ENCODE measurements around the gene DLG4. TPM values are rescaled to one million over a fixed set of nuclear protein-coding genes. Genes with fewer than 3 reads are reported as not detected.

DLG4 gene
- total and polyA plus RNA-seq, 2 experiments from 2014 or later = 2.9 to 10.7 TPM

DNA sequence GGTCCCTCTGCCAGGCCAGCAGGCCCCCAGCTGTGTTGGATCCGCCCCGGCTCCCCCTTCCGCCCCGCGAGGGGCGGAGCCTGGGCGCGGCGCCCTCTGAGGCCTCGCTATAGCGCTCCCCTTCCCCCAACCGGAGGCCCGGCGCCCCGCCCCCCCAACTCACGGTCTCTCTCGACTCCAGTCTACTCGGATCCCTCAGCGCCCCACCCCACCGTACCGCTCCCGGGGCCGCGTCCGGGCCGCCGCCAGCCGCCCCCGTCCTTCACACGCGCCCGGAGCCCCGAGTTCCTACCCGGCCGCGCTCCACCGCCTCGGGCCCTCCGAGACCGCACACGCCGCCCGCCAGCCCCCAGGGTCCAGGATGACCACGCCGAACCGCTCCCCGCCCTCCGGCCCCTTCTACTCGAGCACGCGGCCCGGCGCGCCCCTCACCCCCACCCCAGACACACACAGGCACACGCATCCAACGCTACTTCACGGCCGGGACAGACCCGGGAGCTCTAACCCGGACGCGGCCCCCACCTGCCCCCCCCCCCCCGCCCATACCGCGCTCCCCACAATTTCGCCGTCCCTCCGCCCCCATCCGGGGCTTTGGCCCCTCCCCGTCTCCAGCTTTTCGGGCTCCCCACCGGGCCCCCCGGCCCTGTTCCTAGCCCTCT is 18.3 kb upstream of the DLG4 start:
- no peak overlapping the region for H2AFZ ChIP-seq
- DNase-seq (ENCODE audit: low spot score) = peak; percentile 92
- no peaks in the 10 kb centered on the region for H3K27me3 ChIP-seq
- peaks cover 75% of the 10 kb centered on the region for H3K79me2 ChIP-seq
- H3K9me3 ChIP-seq (ENCODE audit: low read depth) = no peaks in the 10 kb centered on the region
- peak overlapping the region; percentile 92 for H3K4me2 ChIP-seq
- peak overlapping the region; percentile 65 for H3K4me3 ChIP-seq
- peak overlapping the region; percentile 98 for H3K27ac ChIP-seq
- TF ChIP-seq EZH2 (IDR thresholded peaks at IDR 0.05; ENCODE audit: borderline replicate concordance) (no peak), EZH2phosphoT487 (IDR thresholded peaks at IDR 0.05; ENCODE audit: low read depth, severe bottlenecking, unreplicated experiment) (no peak)
- TF ChIP-seq, protein P1, sequence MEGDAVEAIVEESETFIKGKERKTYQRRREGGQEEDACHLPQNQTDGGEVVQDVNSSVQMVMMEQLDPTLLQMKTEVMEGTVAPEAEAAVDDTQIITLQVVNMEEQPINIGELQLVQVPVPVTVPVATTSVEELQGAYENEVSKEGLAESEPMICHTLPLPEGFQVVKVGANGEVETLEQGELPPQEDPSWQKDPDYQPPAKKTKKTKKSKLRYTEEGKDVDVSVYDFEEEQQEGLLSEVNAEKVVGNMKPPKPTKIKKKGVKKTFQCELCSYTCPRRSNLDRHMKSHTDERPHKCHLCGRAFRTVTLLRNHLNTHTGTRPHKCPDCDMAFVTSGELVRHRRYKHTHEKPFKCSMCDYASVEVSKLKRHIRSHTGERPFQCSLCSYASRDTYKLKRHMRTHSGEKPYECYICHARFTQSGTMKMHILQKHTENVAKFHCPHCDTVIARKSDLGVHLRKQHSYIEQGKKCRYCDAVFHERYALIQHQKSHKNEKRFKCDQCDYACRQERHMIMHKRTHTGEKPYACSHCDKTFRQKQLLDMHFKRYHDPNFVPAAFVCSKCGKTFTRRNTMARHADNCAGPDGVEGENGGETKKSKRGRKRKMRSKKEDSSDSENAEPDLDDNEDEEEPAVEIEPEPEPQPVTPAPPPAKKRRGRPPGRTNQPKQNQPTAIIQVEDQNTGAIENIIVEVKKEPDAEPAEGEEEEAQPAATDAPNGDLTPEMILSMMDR (IDR thresholded peaks at IDR 0.05; ENCODE audit: poor library complexity) = no peak
- H3K9me2 ChIP-seq (replicated peaks; ENCODE audit: insufficient read depth) = no peaks in the 10 kb centered on the region
- H3K36me3 ChIP-seq (replicated peaks; ENCODE audit: insufficient read depth, low read depth) = no peaks in the 10 kb centered on the region
- peaks cover 27% of the 10 kb centered on the region for H3K4me1 ChIP-seq (ENCODE audit: insufficient read depth)
- no CpG with 5 or more reads among the region's 73 CpGs for WGBS (ENCODE audit: low lambda C conversion rate, missing lambda C conversion rate)
- peaks cover 3% of the 10 kb centered on the region for H4K20me1 ChIP-seq (ENCODE audit: insufficient read depth, poor library complexity, severe bottlenecking)

DNA sequence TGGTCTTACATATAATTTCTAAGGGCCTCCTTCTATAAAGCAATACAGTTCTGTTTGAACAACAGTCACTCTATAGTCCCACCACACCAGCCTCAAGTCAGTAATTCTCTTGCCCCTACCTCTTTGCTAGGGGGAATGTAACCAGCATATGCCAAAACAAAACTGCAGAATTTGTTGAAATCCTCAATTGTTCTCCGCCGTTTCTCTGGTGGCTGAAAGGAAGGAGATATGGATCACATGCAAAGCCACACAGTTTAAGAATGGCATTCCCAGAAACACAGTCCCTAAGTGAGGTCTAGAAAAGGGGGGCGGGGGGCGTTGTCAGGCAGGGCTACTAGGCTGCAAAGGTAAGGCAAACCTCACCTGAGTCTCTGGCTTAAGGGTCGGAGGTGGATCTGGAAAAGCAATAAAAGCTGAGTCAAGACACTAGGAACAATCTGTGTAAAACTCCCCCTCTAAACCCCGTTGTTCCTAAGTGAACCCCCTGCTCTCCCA is 17.7 kb upstream of the DLG4 start:
- Histone ChIP-seq H3K9me2 (replicated peaks; ENCODE audit: insufficient read depth) (no peaks in the 10 kb centered on the region), H3K4me2 (peak overlapping the region; percentile 92), H3K27me3 (no peaks in the 10 kb centered on the region), H3K9me3 (ENCODE audit: low read depth) (no peaks in the 10 kb centered on the region), H3K36me3 (replicated peaks; ENCODE audit: insufficient read depth, low read depth) (no peaks in the 10 kb centered on the region), H3K4me1 (ENCODE audit: insufficient read depth) (peaks cover 31% of the 10 kb centered on the region), H3K27ac (peak overlapping the region; percentile 98), H3K4me3 (peak overlapping the region; percentile 65), H4K20me1 (ENCODE audit: insufficient read depth, poor library complexity, severe bottlenecking) (peaks cover 8% of the 10 kb centered on the region), H3K79me2 (peaks cover 81% of the 10 kb centered on the region), H2AFZ (no peak overlapping the region)
- WGBS (ENCODE audit: low lambda C conversion rate, missing lambda C conversion rate) = 39% methylated on average over 6 of the region's 6 CpGs
- no peak for DNase-seq (ENCODE audit: low spot score)
- TF ChIP-seq, protein P1 (IDR thresholded peaks at IDR 0.05; ENCODE audit: poor library complexity) = no peak
- TF ChIP-seq EZH2phosphoT487 (IDR thresholded peaks at IDR 0.05; ENCODE audit: low read depth, severe bottlenecking, unreplicated experiment) (no peak), EZH2 (IDR thresholded peaks at IDR 0.05; ENCODE audit: borderline replicate concordance) (no peak)

DNA sequence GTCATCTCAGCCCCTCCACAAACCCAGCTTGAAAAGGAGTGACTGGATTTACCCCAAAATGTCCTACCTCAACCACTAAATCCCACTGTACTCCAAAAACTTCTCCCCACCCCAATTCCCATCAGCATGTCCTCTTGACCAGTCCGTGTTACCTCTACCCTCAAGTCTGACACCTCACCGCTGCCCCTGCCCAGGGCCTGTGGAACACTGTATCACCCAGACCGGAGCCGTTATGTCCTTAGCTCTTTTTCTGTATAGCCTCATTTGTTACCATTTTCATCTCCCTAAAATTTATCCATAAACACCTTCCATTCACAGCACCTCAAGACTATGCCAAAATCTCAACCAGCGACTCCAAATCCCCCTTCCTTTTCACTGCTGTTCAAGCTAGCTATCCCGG is 17.2 kb upstream of the DLG4 start:
- TF ChIP-seq EZH2 (IDR thresholded peaks at IDR 0.05; ENCODE audit: borderline replicate concordance) (no peak), EZH2phosphoT487 (IDR thresholded peaks at IDR 0.05; ENCODE audit: low read depth, severe bottlenecking, unreplicated experiment) (no peak)
- Histone ChIP-seq H2AFZ (no peak overlapping the region), H3K4me2 (peak overlapping the region; percentile 92), H3K79me2 (peaks cover 84% of the 10 kb centered on the region), H3K27ac (peak overlapping the region; percentile 98), H3K4me3 (no peak overlapping the region), H3K4me1 (ENCODE audit: insufficient read depth) (peaks cover 35% of the 10 kb centered on the region), H3K27me3 (no peaks in the 10 kb centered on the region), H4K20me1 (ENCODE audit: insufficient read depth, poor library complexity, severe bottlenecking) (peaks cover 13% of the 10 kb centered on the region), H3K9me2 (replicated peaks; ENCODE audit: insufficient read depth) (no peaks in the 10 kb centered on the region), H3K9me3 (ENCODE audit: low read depth) (no peaks in the 10 kb centered on the region), H3K36me3 (replicated peaks; ENCODE audit: insufficient read depth, low read depth) (no peaks in the 10 kb centered on the region)
- no peak for DNase-seq (ENCODE audit: low spot score)
- 86% methylated on average over 6 of the region's 6 CpGs for WGBS (ENCODE audit: low lambda C conversion rate, missing lambda C conversion rate)

Measured in hepatocyte (in vitro differentiated cells).